IMR-90 (cell line): ENCODE measurements around the gene COL3A1. TPM values are rescaled to one million over a fixed set of nuclear protein-coding genes. Genes with fewer than 3 reads are reported as not detected.

Experiments
- ATAC-seq: fragments of 200-7000 bp; cut with Tn5 transposase; 2 replicates; pipeline ENCODE4 v1.9.1; 2020; ENCODE audit warnings: low read depth, mild to moderate bottlenecking, moderate library complexity
- BruUV-seq: library from RNA; stranded (reverse); fragments of 400-500 nt; replicated peaks from 2 replicates; lab custom pipeline; 2021; lab: Mats Ljungman, UMichigan
- CTCF ChIA-PET: fragments of 300-600 bp; formaldehyde crosslinking; extraction: SDS; loops from one replicate; lab custom pipeline; 2021; ENCODE audit warnings: antibody characterized with exemption; lab: Yijun Ruan, JAX
- POLR2A ChIA-PET: fragments of 300-600 bp; sonication (Branson Sonifier 250); formaldehyde crosslinking; loops from one replicate; lab custom pipeline; 2022; ENCODE audit warnings: antibody characterized with exemption; ENCODE audit not compliant: unreplicated experiment; lab: Charles Lee
- DNase-seq: peaks from one replicate; pipeline ENCODE4 v3.0.0; 2013
- H2AFZ ChIP-seq: replicated peaks from 2 replicates; pipeline ENCODE3; 2013; ENCODE audit warnings: low read length, mild to moderate bottlenecking; ENCODE audit not compliant: poor library complexity
- H2AK5ac ChIP-seq: 2 replicates; pipeline ENCODE4 v1.6.1; 2013; ENCODE audit warnings: low read depth, low read length, inconsistent platforms
- H2AK9ac ChIP-seq: replicated peaks from 2 replicates; pipeline ENCODE3; 2013; ENCODE audit warnings: mild to moderate bottlenecking, low read depth, low read length, moderate library complexity; ENCODE audit not compliant: poor library complexity
- H2BK120ac ChIP-seq: 2 replicates; pipeline ENCODE4 v1.6.1; 2013; ENCODE audit warnings: low read depth, low read length, inconsistent platforms
- H2BK15ac ChIP-seq: 3 replicates; pipeline ENCODE4 v1.6.1; 2013; ENCODE audit warnings: low read depth, low read length, inconsistent platforms
- H2BK20ac ChIP-seq: 2 replicates; pipeline ENCODE4 v1.6.1; 2013; ENCODE audit warnings: low read depth, mild to moderate bottlenecking, inconsistent platforms, low read length, moderate library complexity
- H2BK5ac ChIP-seq: 2 replicates; pipeline ENCODE4 v1.6.1; 2013; ENCODE audit warnings: mild to moderate bottlenecking, low read depth, low read length, inconsistent platforms; ENCODE audit not compliant: poor library complexity, severe bottlenecking
- H3K14ac ChIP-seq: replicated peaks from 2 replicates; pipeline ENCODE4 v1.6.1; 2013; ENCODE audit warnings: low read depth, low read length, inconsistent platforms
- H3K18ac ChIP-seq: 2 replicates; pipeline ENCODE4 v1.6.1; 2013; ENCODE audit warnings: low read depth, low read length, control low read depth
- H3K23ac ChIP-seq: 2 replicates; pipeline ENCODE4 v1.6.1; 2013; ENCODE audit warnings: low read depth, low read length, inconsistent platforms
- H3K27ac ChIP-seq: 2 replicates; pipeline ENCODE4 v1.5.1; 2013; ENCODE audit warnings: mild to moderate bottlenecking, control low read depth, low read length; ENCODE audit not compliant: insufficient read depth
- H3K27me3 ChIP-seq: 2 replicates; pipeline ENCODE4 v1.6.1; 2013; ENCODE audit warnings: low read length; ENCODE audit not compliant: control insufficient read depth, insufficient read depth
- H3K36me3 ChIP-seq: 2 replicates; pipeline ENCODE4 v1.6.1; 2013; ENCODE audit warnings: low read length, mixed read lengths; ENCODE audit not compliant: control insufficient read depth, insufficient read depth
- H3K4ac ChIP-seq: 2 replicates; pipeline ENCODE4 v1.6.1; 2013; ENCODE audit warnings: low read depth, low read length, inconsistent platforms
- H3K4me1 ChIP-seq: 2 replicates; pipeline ENCODE4 v1.6.1; 2013; ENCODE audit warnings: low read length, mixed read lengths; ENCODE audit not compliant: control insufficient read depth, insufficient read depth
- H3K4me2 ChIP-seq: 2 replicates; pipeline ENCODE4 v1.6.1; 2013; ENCODE audit warnings: low read depth, mild to moderate bottlenecking, control low read depth, low read length, moderate library complexity
- H3K4me3 ChIP-seq: 2 replicates; pipeline ENCODE4 v1.5.1; 2013; ENCODE audit warnings: low read depth, mild to moderate bottlenecking, control low read depth, low read length, moderate library complexity; ENCODE audit not compliant: insufficient read depth
- H3K56ac ChIP-seq: 2 replicates; pipeline ENCODE4 v1.6.1; 2013; ENCODE audit warnings: low read length, inconsistent platforms; ENCODE audit not compliant: insufficient read depth; ENCODE audit errors: extremely low read depth
- H3K79me1 ChIP-seq, 2 experiments: 2 replicates each; pipeline ENCODE4 v1.6.1; 2013; ENCODE audit warnings: low read length in 2 of 2, inconsistent platforms in 1 of 2, low read depth in 1 of 2
- H3K9ac ChIP-seq: 2 replicates; pipeline ENCODE4 v1.6.1; 2013; ENCODE audit warnings: low read depth, low read length, control low read depth
- H3K9me1 ChIP-seq: 2 replicates; pipeline ENCODE4 v1.6.1; 2013; ENCODE audit warnings: low read length, inconsistent platforms; ENCODE audit not compliant: insufficient read depth
- H3K9me3 ChIP-seq: 2 replicates; pipeline ENCODE4 v1.6.1; 2013; ENCODE audit warnings: low read length; ENCODE audit not compliant: control insufficient read depth, insufficient read depth
- H4K20me1 ChIP-seq: 2 replicates; pipeline ENCODE4 v1.6.1; 2013; ENCODE audit warnings: low read length, inconsistent platforms; ENCODE audit not compliant: insufficient read depth
- H4K5ac ChIP-seq: 2 replicates; pipeline ENCODE4 v1.6.1; 2013; ENCODE audit warnings: mild to moderate bottlenecking, low read depth, low read length, control low read depth
- H4K8ac ChIP-seq, 2 experiments: 2 replicates each; pipeline ENCODE4 v1.6.1; 2013; ENCODE audit warnings: low read depth in 2 of 2, low read length in 2 of 2, control low read depth in 1 of 2, inconsistent platforms in 1 of 2
- H4K91ac ChIP-seq: 2 replicates; pipeline ENCODE4 v1.6.1; 2013; ENCODE audit warnings: low read depth, low read length, inconsistent platforms; ENCODE audit not compliant: insufficient read depth
- CEBPB ChIP-seq: IDR thresholded peaks from 2 replicates; pipeline ENCODE4 v1.6.1; 2012; ENCODE audit warnings: low read depth, low read length, improper control_type of control experiment
- CTCF ChIP-seq: conservative IDR thresholded peaks from 2 replicates; pipeline ENCODE4 v1.5.1; 2012; ENCODE audit warnings: mild to moderate bottlenecking, low read depth, low read length, improper control_type of control experiment
- WGBS, 2 experiments: methylation state at CpG; one replicate each; pipeline versions ENCODE4 v1.1.5 to v1.1.7; 2013; ENCODE audit warnings: missing lambda C conversion rate in 2 of 2; ENCODE audit not compliant: insufficient read length in 1 of 2; ENCODE audit errors: extremely low coverage in 2 of 2; 5-methylcytosine and 5-hydroxymethylcytosine counted together
- dilution Hi-C: fragments of 300-500 bp; cut with HindIII; formaldehyde crosslinking; loops from one replicate; pipeline ENCODE4 v1.14.3; 2018; ENCODE audit warnings: low sequenced_read_pairs; ENCODE audit not compliant: unreplicated experiment
- in situ Hi-C: fragments of 300-500 bp; cut with MboI; formaldehyde crosslinking; loops from 3 replicates; pipeline ENCODE4 v1.14.3; 2019; ENCODE audit warnings: low sequenced_read_pairs, inconsistent platforms, mixed read lengths
- intact Hi-C: fragments of 100-400 bp; cut with micrococcal nuclease; formaldehyde crosslinking; loops from 2 replicates; pipeline ENCODE4 v1.10.0; 2022
- polyA plus RNA-seq, 3 experiments: library from polyadenylated mRNA; depleted of rRNA; stranded (reverse); fragments of >200 nt; gene quantifications; 2 replicates each; pipeline ENCODE4 v1.2.3, GENCODE V29; 2012; ENCODE audit warnings: low replicate concordance in 1 of 3
- total RNA-seq: library from RNA; depleted of rRNA; stranded (reverse); fragments of >200 nt; gene quantifications from 2 replicates; pipeline ENCODE4 v1.2.3, GENCODE V29; 2012

The COL3A1 gene
- total and polyA plus RNA-seq, 2 of the 4 experiments (the other 2 are of a cell fraction) = 402 to 408 TPM

GRCh38 chr2:189013031-189013430 is 38.9 kb downstream of the COL3A1 start:
- WGBS, 2 experiments = no CpG with 5 or more reads among the region's 3 CpGs
- Histone ChIP-seq H3K9ac (no peak overlapping the region), H3K27me3 (no peaks in the 10 kb centered on the region), H3K56ac (no peak overlapping the region), H3K4me1 (peaks cover 6% of the 10 kb centered on the region; the same call in 1 of the 2 replicates), H2BK120ac (no peak overlapping the region), H4K20me1 (no peaks in the 10 kb centered on the region), H3K4me3 (no peak overlapping the region), H2BK5ac (peak overlapping the region; percentile 27), H3K14ac (no peak overlapping the region), H4K8ac (no peak overlapping the region), H3K18ac (no peak overlapping the region), H4K91ac (no peak overlapping the region), H3K79me1 (peaks cover 3 to 5% of the 10 kb centered on the region in 2 experiments; a peak in 3 of 4 replicates), H3K4ac (no peak overlapping the region), H2AK5ac (no peak overlapping the region), H2BK20ac (no peak overlapping the region), H3K4me2 (no peak overlapping the region), H3K27ac (no peak overlapping the region), H3K36me3 (peaks cover 38% of the 10 kb centered on the region), H4K5ac (no peak overlapping the region), H3K9me1 (0 out of 2 replicates have a peak, but pooled peaks cover 4% of the 10 kb centered on the region), H2AFZ (no peak overlapping the region), H2BK15ac (no peak overlapping the region), H3K23ac (no peak overlapping the region), H2AK9ac (no peak overlapping the region), H3K9me3 (no peaks in the 10 kb centered on the region)
- DNase-seq (peak; percentile 29), ATAC-seq (no peak)
- in situ Hi-C loops (no loop called here), intact Hi-C loops (no loop called here), dilution Hi-C loops (no loop called here)
- ChIA-PET POLR2A (no interaction called here), CTCF (no interaction called here)
- BruUV-seq = no TSS peak
- TF ChIP-seq CTCF = no peak
- peak; percentile 20; the same call in 1 of the 2 replicates for TF ChIP-seq CEBPB
